HepG2 (cell line): ENCODE data around the gene DMGDH. TPM values are rescaled to one million over a fixed set of nuclear protein-coding genes. Genes with fewer than 3 reads are reported as not detected.
A peak's percentile ranks its signal among the peaks of the same experiment; 100 is the strongest.

Source experiments
- ATAC-seq: fragments of 200-7000 bp; cut with Tn5 transposase; 3 replicates; pipeline ENCODE4 v1.9.1; 2020; ENCODE audit warnings: mild to moderate bottlenecking, moderate library complexity
- BruUV-seq: library from RNA; stranded (reverse); fragments of 400-500 nt; replicated peaks from 2 replicates; lab custom pipeline; 2021; lab: Mats Ljungman, UMichigan
- CTCF ChIA-PET: fragments of 300-600 bp; formaldehyde crosslinking; extraction: SDS; loops from one replicate; lab custom pipeline; 2021; ENCODE audit warnings: low total read pairs, inconsistent platforms, low intra/inter-chr PET ratio; lab: Yijun Ruan, JAX
- POLR2A ChIA-PET: fragments of 350-600 bp; sonication (Branson Sonifier 250); formaldehyde crosslinking; loops from one replicate; lab custom pipeline; 2020; ENCODE audit warnings: antibody characterized with exemption, inconsistent platforms; lab: Yijun Ruan, JAX
- DNase-seq: peaks from one replicate; pipeline ENCODE4 v3.0.0-alpha.2; 2015; ENCODE audit warnings: low spot score
- FAIRE-seq: peaks from 3 replicates; lab custom pipeline; 2011; peaks lifted over from hg19 to GRCh38; lab: Jason Lieb, UNC
- H2AFZ ChIP-seq: one replicate; pipeline ENCODE4 v1.6.1; 2011; ENCODE audit warnings: low read length, inconsistent platforms
- H3K27ac ChIP-seq: fragments of 300-600 bp; 3 replicates; pipeline ENCODE4 v1.8.0; 2011; ENCODE audit warnings: mixed run types, mild to moderate bottlenecking, mixed read lengths, low read length, inconsistent platforms; ENCODE audit not compliant: insufficient read depth; ENCODE audit errors: extremely low read length
- H3K27me3 ChIP-seq, 2 experiments: fragments of 200-600 bp in 1 of 2; 2 replicates in 1 of 2; 3 replicates in 1 of 2; pipeline versions ENCODE4 v1.6.0 to v1.8.0; 2011; ENCODE audit warnings: low read length in 2 of 2, mild to moderate bottlenecking in 2 of 2, moderate library complexity in 2 of 2, inconsistent platforms in 1 of 2; ENCODE audit not compliant: insufficient read depth in 2 of 2, control insufficient read depth in 1 of 2
- H3K36me3 ChIP-seq, 2 experiments: fragments of 200-600 bp in 1 of 2; replicated peaks in 1 of 2; 2 replicates in 1 of 2; 3 replicates in 1 of 2; pipeline versions ENCODE4 v1.5.1 to v1.8.0; 2011; ENCODE audit warnings: low read length in 2 of 2, inconsistent platforms in 1 of 2; ENCODE audit not compliant: insufficient read depth in 2 of 2, control insufficient read depth in 1 of 2
- H3K4me1 ChIP-seq: 2 replicates; pipeline ENCODE4 v1.5.1; 2012; ENCODE audit warnings: low read length, inconsistent platforms; ENCODE audit not compliant: insufficient read depth
- H3K4me2 ChIP-seq: 2 replicates; pipeline ENCODE4 v1.6.0; 2011; ENCODE audit warnings: low read depth, low read length, inconsistent platforms
- H3K4me3 ChIP-seq, 3 experiments: fragments of 200-600 bp in 1 of 3; sonication (generic), shearing (Covaris generic) in 1 of 3; replicated peaks in 1 of 3; 2 replicates each; pipeline ENCODE4 v1.5.1; 2011 to 2016; ENCODE audit warnings: low read length in 3 of 3, inconsistent platforms in 2 of 3, low read depth in 2 of 3, mild to moderate bottlenecking in 2 of 3, control low read depth in 1 of 3, mixed read lengths in 1 of 3; ENCODE audit not compliant: insufficient read depth in 1 of 3
- H3K79me2 ChIP-seq: one replicate; pipeline ENCODE4 v1.6.1; 2011; ENCODE audit warnings: low read length, inconsistent platforms; ENCODE audit not compliant: insufficient read depth
- H3K9ac ChIP-seq: 2 replicates; pipeline ENCODE4 v1.6.0; 2011; ENCODE audit warnings: mild to moderate bottlenecking, low read depth, low read length, inconsistent platforms; ENCODE audit not compliant: insufficient read depth
- H3K9me3 ChIP-seq: 2 replicates; pipeline ENCODE4 v1.5.1; 2012; ENCODE audit warnings: mild to moderate bottlenecking, low read length
- H4K20me1 ChIP-seq: 2 replicates; pipeline ENCODE4 v1.6.0; 2011; ENCODE audit warnings: inconsistent platforms, mild to moderate bottlenecking, low read length, moderate library complexity; ENCODE audit not compliant: insufficient read depth
- DR1 ChIP-seq: sonication (generic); formaldehyde crosslinking; IDR thresholded peaks from 2 replicates; pipeline ENCODE4 v1.8.0; 2021; ENCODE audit warnings: mild to moderate bottlenecking, missing genetic modification reagents, inconsistent platforms
- FOXC1 ChIP-seq: sonication (generic); formaldehyde crosslinking; IDR thresholded peaks from 2 replicates; pipeline ENCODE4 v1.8.0; 2022; ENCODE audit warnings: mild to moderate bottlenecking, missing genetic modification reagents, borderline replicate concordance
- GPN1 ChIP-seq: sonication (generic); formaldehyde crosslinking; IDR thresholded peaks from 2 replicates; pipeline ENCODE4 v1.5.1; 2020; ENCODE audit warnings: missing genetic modification reagents, borderline replicate concordance
- HNRNPK ChIP-seq: fragments of 200-400 bp; formaldehyde crosslinking; IDR thresholded peaks from 2 replicates; pipeline ENCODE4 v1.6.1; 2018; ENCODE audit warnings: low read length, low read depth, moderate library complexity, mild to moderate bottlenecking; ENCODE audit not compliant: poor library complexity, severe bottlenecking
- KDM1A ChIP-seq: IDR thresholded peaks from 2 replicates; pipeline ENCODE4 v1.6.1; 2016; ENCODE audit warnings: missing compliant biosample characterization
- RERE ChIP-seq: IDR thresholded peaks from 2 replicates; pipeline ENCODE4 v1.6.1; 2016; ENCODE audit warnings: low read depth, missing genetic modification reagents, missing compliant biosample characterization
- SSRP1 ChIP-seq: IDR thresholded peaks from 2 replicates; pipeline ENCODE4 v1.6.1; 2016; ENCODE audit warnings: control low read depth
- ZKSCAN5 ChIP-seq: sonication (generic); formaldehyde crosslinking; IDR thresholded peaks from 2 replicates; pipeline ENCODE4 v1.5.1; 2020; ENCODE audit warnings: mild to moderate bottlenecking, missing genetic modification reagents
- ZNF121 ChIP-seq: sonication (generic); formaldehyde crosslinking; IDR thresholded peaks from 2 replicates; pipeline ENCODE4 v1.5.0; 2020; ENCODE audit warnings: mild to moderate bottlenecking, missing genetic modification reagents
- ZNF331 ChIP-seq: sonication (generic); formaldehyde crosslinking; IDR thresholded peaks from 2 replicates; pipeline ENCODE4 v1.4.0; 2020; ENCODE audit warnings: missing genetic modification reagents
- ZNF350 ChIP-seq: sonication (generic); formaldehyde crosslinking; IDR thresholded peaks from 2 replicates; pipeline ENCODE4 v1.4.0; 2020; ENCODE audit warnings: mild to moderate bottlenecking, low read depth, missing genetic modification reagents, borderline replicate concordance
- ZNF468 ChIP-seq: sonication (generic); formaldehyde crosslinking; IDR thresholded peaks from 2 replicates; pipeline ENCODE4 v1.8.0; 2022; ENCODE audit warnings: mild to moderate bottlenecking, moderate library complexity, missing genetic modification reagents
- ZNF564 ChIP-seq: sonication (generic); formaldehyde crosslinking; IDR thresholded peaks from 2 replicates; pipeline ENCODE4 v1.8.1; 2023; ENCODE audit warnings: mild to moderate bottlenecking, missing genetic modification reagents
- ZNF576 ChIP-seq: sonication (generic); formaldehyde crosslinking; IDR thresholded peaks from 2 replicates; pipeline ENCODE4 v1.4.0; 2020; ENCODE audit warnings: mild to moderate bottlenecking, missing genetic modification reagents
- ZSCAN25 ChIP-seq: sonication (generic); formaldehyde crosslinking; IDR thresholded peaks from 2 replicates; pipeline ENCODE4 v1.8.0; 2022; ENCODE audit warnings: mild to moderate bottlenecking, missing genetic modification reagents
- in situ Hi-C: cut with HindIII; loops from 2 replicates; pipeline ENCODE4 v1.10.0; 2017; ENCODE audit warnings: low pct_unique_long_range_greater_than_20kb; ENCODE audit not compliant: extremely low pct_ligation_motif_present
- intact Hi-C: fragments of 100-400 bp; cut with micrococcal nuclease; formaldehyde crosslinking; loops from one replicate; pipeline ENCODE4 v1.10.0; 2022; ENCODE audit not compliant: unreplicated experiment
- polyA plus RNA-seq, 8 experiments: library from polyadenylated mRNA; depleted of rRNA in 3 of 8; stranded (reverse) in 7 of 8; unstranded in 1 of 8; fragments of >200 nt; fragmentation: Illumina TruSeq in 4 of 8; extraction: Trizol in 4 of 8; gene quantifications; 2 replicates each; pipeline versions ENCODE4 v1.2.1 to v1.2.3, GENCODE V29; 2011 to 2016; ENCODE audit warnings: low read depth in 4 of 8, missing spikeins in 1 of 8, mixed read lengths in 1 of 8; ENCODE audit not compliant: insufficient read depth in 1 of 8
- total RNA-seq, 5 experiments: library from RNA; depleted of rRNA; stranded (reverse); fragments of >200 nt; fragmentation: Illumina TruSeq; extraction: Trizol; gene quantifications; 2 replicates each; pipeline ENCODE4 v1.2.3, GENCODE V29; 2016; ENCODE audit warnings: low read depth in 1 of 5
- TF ChIP-seq, protein P1 (sequence below): sonication (generic); formaldehyde crosslinking; IDR thresholded peaks from 2 replicates; pipeline ENCODE4 v1.4.0; 2020; ENCODE audit warnings: mild to moderate bottlenecking, missing genetic modification reagents
- TF ChIP-seq, protein P2 (sequence below): sonication (generic); formaldehyde crosslinking; conservative IDR thresholded peaks from 2 replicates; pipeline ENCODE4 v1.8.0; 2022; ENCODE audit warnings: mild to moderate bottlenecking, moderate library complexity, missing genetic modification reagents

The DMGDH gene
- total and polyA plus RNA-seq, 2 of the 13 experiments (the other 11 are each of a cell fraction or from before 2014, with no cell fraction given): 3.6 to 7.9 TPM

DNA sequence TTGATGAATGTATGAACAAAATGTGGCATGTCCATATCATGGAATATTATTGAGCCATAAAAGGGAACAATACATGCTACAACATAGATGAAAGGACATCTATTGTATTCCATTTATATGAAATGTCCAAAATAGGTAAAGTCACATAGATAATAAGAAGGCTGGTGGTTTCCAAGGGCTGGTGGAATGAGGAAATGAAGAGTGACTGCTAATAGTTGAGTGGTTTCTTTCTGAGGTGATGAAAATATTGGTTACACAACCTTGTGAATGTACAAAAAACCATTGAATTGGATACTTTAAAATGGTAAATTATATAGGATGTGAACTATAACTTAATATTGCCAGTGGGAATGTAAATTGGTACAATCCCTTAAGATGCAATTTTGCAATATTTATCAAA lies 89.6 kb downstream of the DMGDH start:
- CTCF ChIA-PET: no interaction called here
- intact Hi-C loops (loop anchor here (10.0 kb wide), 1 partner anchor 335 kb away; the partner anchor contains the start of gene LHFPL2), in situ Hi-C loops (no loop called here)
- DNase-seq (no peak), ATAC-seq (no peak), FAIRE-seq (no peak)
- Histone ChIP-seq H3K27me3 (no peaks in the 10 kb centered on the region; a peak in 1 of 5 replicates), H3K4me3 (peak overlapping the region in 1 of 3 experiments; percentile 9; a peak in 1 of 6 replicates), H3K4me2 (peak overlapping the region; percentile 48), H4K20me1 (peaks cover 3% of the 10 kb centered on the region; the same call in 1 of the 2 replicates), H3K4me1 (peaks cover 83% of the 10 kb centered on the region), H3K36me3 (peaks cover 2% of the 10 kb centered on the region in 2 experiments; a peak in 3 of 5 replicates), H3K27ac (peak overlapping the region; percentile 59), H3K79me2 (peaks cover 73% of the 10 kb centered on the region), H2AFZ (no peak overlapping the region), H3K9me3 (no peaks in the 10 kb centered on the region), H3K9ac (no peak overlapping the region; the same call in 1 of the 2 replicates)
- POLR2A ChIA-PET: no interaction called here
- no peak for TF ChIP-seq ZSCAN25 (CRISPR knock-in tag)
- TF ChIP-seq FOXC1 (CRISPR knock-in tag): no peak
- no peak for TF ChIP-seq ZNF121
- TF ChIP-seq, protein P1, sequence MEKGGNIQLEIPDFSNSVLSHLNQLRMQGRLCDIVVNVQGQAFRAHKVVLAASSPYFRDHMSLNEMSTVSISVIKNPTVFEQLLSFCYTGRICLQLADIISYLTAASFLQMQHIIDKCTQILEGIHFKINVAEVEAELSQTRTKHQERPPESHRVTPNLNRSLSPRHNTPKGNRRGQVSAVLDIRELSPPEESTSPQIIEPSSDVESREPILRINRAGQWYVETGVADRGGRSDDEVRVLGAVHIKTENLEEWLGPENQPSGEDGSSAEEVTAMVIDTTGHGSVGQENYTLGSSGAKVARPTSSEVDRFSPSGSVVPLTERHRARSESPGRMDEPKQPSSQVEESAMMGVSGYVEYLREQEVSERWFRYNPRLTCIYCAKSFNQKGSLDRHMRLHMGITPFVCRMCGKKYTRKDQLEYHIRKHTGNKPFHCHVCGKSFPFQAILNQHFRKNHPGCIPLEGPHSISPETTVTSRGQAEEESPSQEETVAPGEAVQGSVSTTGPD (CRISPR knock-in tag): no peak
- TF ChIP-seq RERE: no peak
- TF ChIP-seq ZNF331 (CRISPR knock-in tag): no peak
- TF ChIP-seq ZNF576: no peak
- no peak for TF ChIP-seq HNRNPK
- TF ChIP-seq KDM1A: no peak
- TF ChIP-seq SSRP1 (CRISPR knock-in tag): no peak
- TF ChIP-seq ZNF468: no peak
- TF ChIP-seq GPN1: no peak
- TF ChIP-seq ZNF350 (CRISPR knock-in tag): no peak
- TF ChIP-seq DR1 (CRISPR knock-in tag): no peak
- TF ChIP-seq, protein P2, sequence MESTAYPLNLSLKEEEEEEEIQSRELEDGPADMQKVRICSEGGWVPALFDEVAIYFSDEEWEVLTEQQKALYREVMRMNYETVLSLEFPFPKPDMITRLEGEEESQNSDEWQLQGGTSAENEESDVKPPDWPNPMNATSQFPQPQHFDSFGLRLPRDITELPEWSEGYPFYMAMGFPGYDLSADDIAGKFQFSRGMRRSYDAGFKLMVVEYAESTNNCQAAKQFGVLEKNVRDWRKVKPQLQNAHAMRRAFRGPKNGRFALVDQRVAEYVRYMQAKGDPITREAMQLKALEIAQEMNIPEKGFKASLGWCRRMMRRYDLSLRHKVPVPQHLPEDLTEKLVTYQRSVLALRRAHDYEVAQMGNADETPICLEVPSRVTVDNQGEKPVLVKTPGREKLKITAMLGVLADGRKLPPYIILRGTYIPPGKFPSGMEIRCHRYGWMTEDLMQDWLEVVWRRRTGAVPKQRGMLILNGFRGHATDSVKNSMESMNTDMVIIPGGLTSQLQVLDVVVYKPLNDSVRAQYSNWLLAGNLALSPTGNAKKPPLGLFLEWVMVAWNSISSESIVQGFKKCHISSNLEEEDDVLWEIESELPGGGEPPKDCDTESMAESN (CRISPR knock-in tag): no peak
- no peak for TF ChIP-seq ZKSCAN5
- no peak for TF ChIP-seq ZNF564 (CRISPR knock-in tag)
- no TSS peak for BruUV-seq
